GM18511 (cell line): ENCODE data around the gene TNRC6C.
"Not testable (repeated sequence)": the region's sequence is repeated elsewhere in the genome, so short reads cannot be mapped to it uniquely, and the experiment has no call there.

Source experiments
- ATAC-seq: cut with Tn5 transposase; IDR thresholded peaks from one replicate; pipeline ENCODE4 v1.9.1; 2021; ENCODE audit warnings: mild to moderate bottlenecking, moderate library complexity; ENCODE audit not compliant: unreplicated experiment

Gene TNRC6C

GRCh38 chr17:78040440-78041385, 82.2 kb downstream of the TNRC6C start:
- ATAC-seq, result no peak

DNA sequence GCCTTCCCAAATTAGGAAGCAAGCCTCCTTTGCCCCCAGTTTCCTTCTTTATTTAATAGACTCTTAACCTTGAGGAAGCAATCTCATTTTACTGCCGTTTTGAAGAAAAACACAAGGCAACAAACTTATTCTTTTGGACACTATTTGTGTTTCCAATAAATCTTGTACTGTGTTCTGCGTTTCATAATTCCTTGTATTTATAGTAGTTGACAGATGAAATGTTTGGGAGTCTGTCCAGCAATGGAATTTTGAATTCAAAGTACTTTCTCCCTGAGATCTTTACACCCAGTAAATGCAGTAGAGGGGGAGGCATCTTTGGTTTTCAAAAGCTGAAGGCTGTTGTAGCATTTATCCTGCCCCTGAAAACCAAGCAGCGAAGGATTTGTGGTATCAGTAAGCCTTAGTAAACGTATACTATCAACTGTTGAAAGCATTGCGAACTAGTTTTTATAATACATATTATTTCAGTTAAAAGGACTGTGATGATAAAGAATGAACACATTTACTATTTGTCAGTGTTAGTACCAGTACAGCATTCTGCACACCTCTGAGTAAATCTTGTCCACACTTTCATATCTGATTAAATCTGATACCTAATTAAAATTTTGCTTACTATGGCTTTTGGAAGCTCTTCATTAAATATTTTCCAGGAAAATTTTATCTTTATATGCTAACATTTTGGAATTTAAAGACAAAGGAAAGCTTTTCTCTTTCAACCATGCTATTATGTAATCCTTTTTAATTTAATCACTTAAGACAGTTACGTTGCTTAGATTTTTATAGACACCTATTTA, 83.1 kb downstream of the TNRC6C start:
- no peak for ATAC-seq

- ATAC-seq, result no peak
Measured at GRCh38 chr17:78042542-78042941, 84.0 kb downstream of the TNRC6C start.

- no peak for ATAC-seq
Measured at GRCh38 chr17:78043031-78043430, 84.5 kb downstream of the TNRC6C start.

DNA sequence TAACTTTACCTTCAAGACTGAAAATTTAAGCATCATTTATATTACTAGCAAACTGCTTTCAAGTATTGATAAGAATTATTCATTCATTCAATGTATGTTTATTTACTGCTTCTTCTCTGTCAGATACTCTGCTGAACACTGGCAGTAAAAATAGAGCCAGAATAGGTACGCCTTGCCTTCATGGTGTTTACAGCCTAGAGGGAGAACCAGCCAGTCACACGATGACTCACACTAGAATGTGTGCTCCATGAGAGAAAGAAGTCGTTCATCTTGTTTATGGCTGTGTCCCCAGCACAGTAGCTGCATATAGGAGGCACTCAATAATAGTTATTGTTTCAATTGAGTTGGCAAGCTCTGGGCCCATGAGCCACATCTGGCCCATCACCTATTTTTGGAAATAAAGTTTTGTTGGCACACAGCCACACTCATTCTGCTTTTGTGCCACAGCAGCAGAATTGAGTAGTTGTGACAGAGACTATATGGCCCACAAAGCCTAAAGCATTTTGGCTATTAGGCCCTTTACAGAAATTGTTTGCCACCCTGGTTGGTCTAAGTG, 85.9 kb downstream of the TNRC6C start:
- ATAC-seq, result no peak

- ATAC-seq, result no peak
Measured at GRCh38 chr17:78045316-78045715, 86.8 kb downstream of the TNRC6C start.

DNA sequence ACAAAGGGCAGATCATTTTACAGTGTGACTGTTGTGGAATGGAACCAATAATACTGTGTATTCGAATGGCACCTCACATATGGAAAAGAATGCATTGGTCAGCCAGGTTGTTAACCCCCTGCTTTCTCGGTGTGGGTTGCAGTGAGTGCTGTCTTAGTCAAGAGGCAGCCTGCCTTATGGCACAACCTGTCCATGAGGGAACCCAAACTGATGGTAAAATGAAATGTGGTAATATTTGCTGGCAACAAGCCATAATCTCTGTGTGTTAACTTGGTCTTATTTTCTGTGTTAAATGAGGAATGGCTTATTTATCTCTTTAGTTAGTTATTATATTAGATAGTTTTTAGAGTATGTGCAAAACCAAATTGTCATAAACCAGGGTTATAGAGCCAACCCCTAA, 88.4 kb downstream of the TNRC6C start:
- ATAC-seq, result no peak

DNA sequence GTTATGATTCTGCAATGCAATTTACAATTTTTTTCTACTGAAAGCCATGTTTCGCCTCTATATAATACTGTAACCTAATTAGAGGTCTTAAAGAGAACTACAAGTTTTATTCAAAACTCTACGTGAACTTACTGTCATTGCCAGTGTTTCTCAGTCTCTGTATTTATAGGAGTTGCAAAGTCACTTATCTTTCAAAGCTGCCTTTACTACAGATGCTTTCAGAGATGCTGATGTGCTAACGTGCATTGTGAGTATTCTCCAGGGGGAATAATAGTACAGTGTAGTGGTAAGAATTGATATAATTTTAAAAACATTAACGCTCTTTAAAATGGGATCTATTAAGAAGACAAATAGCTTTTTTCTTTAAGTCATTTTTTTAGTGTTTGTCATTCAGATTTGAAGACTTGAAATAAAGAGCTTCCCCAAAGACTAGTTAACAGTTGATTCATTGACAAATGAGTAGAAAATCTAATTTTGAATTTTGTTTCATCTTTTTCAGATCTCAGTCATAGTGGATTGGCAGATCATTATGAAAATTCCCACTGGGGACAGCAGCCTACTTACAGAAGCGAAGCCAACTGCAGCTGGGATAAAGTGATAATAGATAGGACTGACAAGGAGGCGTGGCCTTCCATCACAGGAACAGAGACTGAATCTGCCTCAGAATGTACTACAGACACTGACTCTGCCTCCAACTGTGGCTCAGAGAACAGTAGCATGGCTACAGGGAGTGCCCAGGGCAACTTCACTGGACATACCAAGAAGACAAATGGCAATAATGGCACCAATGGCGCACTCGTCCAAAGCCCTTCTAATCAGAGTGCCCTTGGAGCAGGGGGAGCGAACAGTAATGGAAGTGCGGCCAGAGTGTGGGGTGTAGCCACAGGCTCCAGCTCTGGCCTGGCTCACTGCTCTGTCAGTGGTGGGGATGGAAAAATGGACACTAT, 90.1 kb downstream of the TNRC6C start:
- ATAC-seq, result no peak

DNA sequence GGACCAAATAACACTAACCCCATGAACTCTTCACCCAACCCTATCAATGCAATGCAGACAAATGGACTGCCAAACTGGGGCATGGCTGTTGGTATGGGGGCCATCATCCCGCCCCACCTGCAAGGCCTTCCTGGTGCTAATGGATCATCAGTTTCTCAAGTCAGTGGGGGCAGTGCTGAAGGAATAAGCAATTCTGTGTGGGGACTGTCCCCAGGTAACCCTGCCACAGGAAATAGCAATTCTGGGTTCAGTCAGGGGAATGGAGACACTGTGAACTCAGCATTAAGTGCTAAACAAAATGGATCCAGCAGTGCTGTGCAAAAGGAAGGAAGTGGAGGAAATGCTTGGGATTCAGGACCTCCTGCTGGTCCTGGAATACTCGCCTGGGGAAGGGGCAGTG, 91.1 kb downstream of the TNRC6C start:
- no peak for ATAC-seq

GRCh38 chr17:78051186-78051972, 92.9 kb downstream of the TNRC6C start:
- ATAC-seq, result no peak

GRCh38 chr17:78053777-78054468, 95.4 kb downstream of the TNRC6C start:
- ATAC-seq, result no peak

DNA sequence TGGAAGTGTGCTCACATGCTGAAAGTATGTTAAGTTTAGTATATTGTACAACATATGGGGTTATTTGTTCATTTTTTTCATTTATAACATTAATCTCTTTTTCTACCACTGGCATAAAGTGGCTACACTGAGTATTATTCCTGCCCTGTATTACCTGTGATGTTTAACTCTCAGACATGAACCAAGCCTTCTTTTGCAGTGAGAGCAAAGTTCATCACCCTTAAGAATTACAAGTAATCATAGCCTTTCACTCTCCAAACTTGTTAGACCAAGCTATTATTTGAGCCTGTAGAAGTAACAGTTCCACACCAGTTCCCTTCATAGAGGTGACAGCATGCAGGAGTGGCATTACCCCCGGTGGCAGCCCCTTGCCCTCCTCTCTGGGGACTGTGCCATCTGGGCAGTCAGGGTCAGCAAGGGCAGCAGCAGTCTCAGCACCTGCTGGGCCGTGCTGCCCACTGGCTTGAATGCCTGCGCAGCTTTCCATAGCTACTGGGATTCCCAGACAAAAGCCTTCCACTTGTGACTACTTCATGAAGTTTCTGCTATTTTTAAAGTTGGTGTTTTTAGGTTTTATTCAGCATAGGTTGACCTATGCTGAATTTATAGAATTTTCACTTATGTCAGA, 98.7 kb downstream of the TNRC6C start:
- ATAC-seq, result no peak

DNA sequence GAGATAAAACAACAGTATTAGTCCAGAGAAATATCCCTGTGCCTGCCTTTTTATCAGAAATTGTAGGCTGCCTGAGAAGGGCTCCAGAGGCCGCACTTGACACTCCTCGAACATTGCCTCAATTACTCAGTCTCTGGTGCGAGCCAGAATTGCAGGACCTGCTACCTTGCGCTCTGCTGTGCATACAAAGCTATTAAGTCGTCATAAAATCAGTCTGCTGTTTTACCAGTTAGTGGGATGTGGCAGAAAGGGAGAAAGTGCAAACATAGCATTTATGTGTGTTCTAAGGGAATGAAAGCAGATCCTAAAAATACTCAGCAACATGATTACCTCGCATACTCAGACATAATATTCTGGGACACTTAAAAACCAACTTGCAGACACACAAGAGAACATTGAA, 99.5 kb downstream of the TNRC6C start:
- ATAC-seq, result no peak

GRCh38 chr17:78058581-78058980, 100.1 kb downstream of the TNRC6C start:
- no peak for ATAC-seq

DNA sequence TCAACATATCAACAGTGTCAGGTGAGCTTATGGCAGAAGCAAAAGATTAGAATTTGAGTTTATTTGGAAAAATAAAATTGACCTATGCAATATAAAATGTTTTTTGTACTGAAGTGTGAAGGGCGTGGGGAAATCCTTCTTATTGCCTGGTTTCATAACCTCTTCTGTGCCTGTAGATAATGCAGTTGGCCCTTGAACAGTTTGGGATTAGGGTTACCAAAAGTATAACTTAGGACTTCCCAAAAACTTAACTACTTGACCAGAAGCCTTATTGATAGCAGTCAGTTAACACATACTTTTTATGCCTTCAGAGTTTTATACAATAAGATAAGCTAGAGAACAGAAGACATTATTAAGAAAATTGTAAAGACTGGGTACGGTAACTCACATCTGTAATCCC, 104.1 kb downstream of the TNRC6C start:
- no peak for ATAC-seq

GRCh38 chr17:78063489-78063888, 105.0 kb downstream of the TNRC6C start:
- ATAC-seq, result no peak

DNA sequence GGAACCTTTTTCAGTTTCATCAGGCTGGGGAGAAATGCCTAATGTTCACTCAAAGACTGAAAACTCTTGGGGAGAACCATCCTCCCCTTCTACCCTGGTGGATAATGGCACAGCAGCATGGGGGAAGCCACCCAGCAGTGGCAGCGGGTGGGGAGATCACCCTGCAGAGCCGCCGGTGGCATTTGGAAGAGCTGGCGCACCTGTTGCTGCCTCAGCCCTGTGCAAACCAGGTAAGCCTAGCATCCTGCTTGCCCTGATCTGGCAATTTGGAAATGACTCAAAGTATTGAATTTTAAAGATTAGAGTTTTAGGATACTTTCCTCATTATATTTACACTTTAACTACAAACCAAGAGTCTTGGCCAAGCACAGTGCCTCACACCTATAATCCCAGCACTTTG, 106.2 kb downstream of the TNRC6C start:
- ATAC-seq, result no peak

DNA sequence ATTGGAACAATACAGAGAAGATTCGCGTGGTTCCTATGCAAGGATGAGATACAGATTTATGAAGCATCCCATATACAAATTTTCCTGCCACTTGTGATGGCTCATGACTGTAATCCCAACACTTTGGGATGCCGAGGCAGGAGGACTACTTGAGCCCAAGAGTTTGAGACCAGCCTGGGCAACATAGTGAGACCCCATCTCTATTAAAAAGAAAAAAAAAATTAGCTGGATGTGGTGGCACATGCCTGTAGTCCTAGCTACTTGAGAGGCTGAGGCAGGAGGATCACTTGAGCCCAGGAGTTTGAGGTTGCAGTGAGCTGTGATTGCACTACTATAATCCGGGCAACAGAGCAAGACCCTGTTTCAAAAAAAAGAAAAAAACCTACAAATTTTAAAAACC, 108.5 kb downstream of the TNRC6C start:
- not testable (repeated sequence) for ATAC-seq

GRCh38 chr17:78069695-78070094, 111.2 kb downstream of the TNRC6C start:
- ATAC-seq, result no peak
